Stimulated activated CD4-positive, alpha-beta T cell treated with anti-CD3 and anti-CD28 coated beads, Interleukin-1b, Interleukin-23, amount 100 ng/mL, for 1 hour (primary cell): Measurements from ENCODE around the gene GYPE.
"Not testable (repeated sequence)": the region's sequence is repeated elsewhere in the genome, so short reads cannot be mapped to it uniquely, and the experiment has no call there.

Source experiments
- DNase-seq, 2 donors: peaks; one replicate each; pipeline ENCODE4 v3.0.0-alpha.2; 2020; ENCODE audit warnings: low read depth in 2 of 2

GYPE gene

GRCh38 chr4:143905440-143905839, at the start of gene GYPE:
Gene GYPE (minus strand): TSS chr4:143905559. CDS start chr4:143905507, 52 bp downstream.
- not testable (repeated sequence) for DNase-seq

- not testable (repeated sequence) for DNase-seq
These were observed 46.2 kb upstream of the GYPE start for GRCh38 chr4:143951458-143951972.

DNA sequence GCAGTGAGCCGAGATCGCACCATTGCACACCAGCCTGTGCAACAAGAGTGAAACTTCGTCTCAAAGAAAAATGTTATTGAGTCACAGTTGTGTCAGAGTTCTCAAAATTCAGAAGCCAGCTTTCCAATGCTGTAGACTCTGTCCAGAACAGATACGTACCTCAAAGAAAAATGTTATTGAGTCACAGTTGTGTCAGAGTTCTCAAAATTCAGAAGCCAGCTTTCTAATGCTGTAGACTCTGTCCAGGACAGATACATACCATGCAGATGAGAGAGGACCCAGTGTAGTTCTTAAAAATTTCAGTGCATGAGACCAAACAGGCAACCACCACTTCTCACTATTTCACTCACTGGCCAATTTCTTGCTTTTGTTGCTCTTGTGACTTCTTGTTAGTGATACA, 45.6 kb upstream of the GYPE start:
- DNase-seq, result not testable (repeated sequence)

- DNase-seq, result not testable (repeated sequence)
These were observed 44.8 kb upstream of the GYPE start for GRCh38 chr4:143950185-143950584.

DNA sequence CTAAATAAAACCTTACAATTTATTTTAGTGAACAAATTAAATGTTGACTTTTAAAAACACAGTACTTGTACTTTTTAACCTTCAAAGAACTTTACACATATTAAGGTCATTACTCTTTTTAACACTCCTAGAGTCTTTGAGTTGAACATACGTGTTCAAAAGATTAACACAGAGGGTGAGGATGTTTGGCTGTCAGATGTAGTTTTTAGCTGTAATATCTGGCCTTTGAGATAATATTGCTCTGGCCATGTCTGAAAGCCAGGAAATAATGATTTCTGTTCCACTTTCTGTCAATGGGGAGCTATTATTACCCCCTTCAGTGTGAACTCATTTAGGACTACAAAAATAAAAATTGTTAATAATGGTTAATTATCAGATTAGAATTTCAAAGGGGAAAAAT, 42.1 kb upstream of the GYPE start:
- not testable (repeated sequence) for DNase-seq

- not testable (repeated sequence) for DNase-seq
These were observed 35.3 kb upstream of the GYPE start for GRCh38 chr4:143940708-143941107.

GRCh38 chr4:143939528-143939927, 34.2 kb upstream of the GYPE start:
- DNase-seq, result no peak

- DNase-seq, result not testable (repeated sequence)
These were observed 33.5 kb upstream of the GYPE start for GRCh38 chr4:143938890-143939289.

GRCh38 chr4:143921181-143921580, 15.8 kb upstream of the GYPE start:
- no peak for DNase-seq

DNA sequence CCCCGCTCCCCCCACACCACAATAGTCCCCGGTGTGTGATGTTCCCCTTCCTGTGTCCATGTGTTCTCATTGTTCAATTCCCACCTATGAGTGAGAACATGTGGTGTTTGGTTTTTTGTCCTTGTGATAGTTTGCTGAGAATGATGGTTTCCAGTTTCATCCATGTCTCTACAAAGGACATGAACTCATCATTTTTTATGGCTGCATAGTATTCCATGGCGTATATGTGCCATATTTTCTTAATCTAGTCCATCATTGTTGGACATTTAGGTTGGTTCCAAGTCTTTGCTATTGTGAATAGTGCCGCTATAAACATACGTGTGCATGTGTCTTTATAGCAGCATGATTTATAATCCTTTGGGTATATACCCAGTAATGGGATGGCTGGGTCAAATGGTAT, 11.1 kb upstream of the GYPE start:
- DNase-seq, result not testable (repeated sequence)

DNA sequence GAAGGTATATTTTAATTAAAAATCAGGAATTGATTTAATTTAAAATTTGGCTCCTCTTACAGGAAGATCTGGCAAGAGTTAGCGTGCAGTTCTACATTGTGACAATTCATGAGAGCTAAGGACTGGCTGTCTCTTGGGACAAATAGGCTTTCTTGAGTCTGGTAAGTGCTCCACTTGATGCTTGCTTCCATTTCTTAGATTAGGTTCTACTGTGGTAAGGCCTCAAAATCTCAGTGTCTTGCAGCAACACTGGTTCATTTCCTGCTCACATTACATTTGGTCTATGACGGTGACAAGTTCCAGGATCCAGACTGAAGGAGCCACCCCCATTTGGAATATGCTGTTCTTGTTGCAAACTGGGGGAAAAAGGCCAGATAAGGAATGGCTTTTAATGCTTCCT, 7.1 kb upstream of the GYPE start:
- DNase-seq, result not testable (repeated sequence)

- not testable (repeated sequence) for DNase-seq
These were observed 6.4 kb upstream of the GYPE start for GRCh38 chr4:143911528-143912417.

DNA sequence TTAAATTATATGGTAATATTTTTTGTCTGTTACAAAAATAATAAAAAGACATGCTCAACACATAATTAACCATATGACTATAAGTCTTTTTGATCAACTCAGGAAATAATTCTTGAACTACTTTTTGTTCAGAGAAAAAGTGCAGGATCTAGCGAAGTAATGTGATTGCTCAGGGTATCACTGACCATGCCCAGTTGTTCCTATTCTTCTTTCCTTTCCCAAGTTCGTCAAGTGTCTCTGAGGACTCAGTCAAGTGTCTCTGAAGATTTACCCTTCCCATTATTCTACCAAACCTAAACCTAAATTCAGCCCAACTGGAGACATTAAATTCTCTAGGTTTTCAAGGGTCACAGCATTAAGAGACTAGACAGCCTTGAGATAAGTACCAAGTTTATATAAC, 5.5 kb upstream of the GYPE start:
- not testable (repeated sequence) for DNase-seq

DNA sequence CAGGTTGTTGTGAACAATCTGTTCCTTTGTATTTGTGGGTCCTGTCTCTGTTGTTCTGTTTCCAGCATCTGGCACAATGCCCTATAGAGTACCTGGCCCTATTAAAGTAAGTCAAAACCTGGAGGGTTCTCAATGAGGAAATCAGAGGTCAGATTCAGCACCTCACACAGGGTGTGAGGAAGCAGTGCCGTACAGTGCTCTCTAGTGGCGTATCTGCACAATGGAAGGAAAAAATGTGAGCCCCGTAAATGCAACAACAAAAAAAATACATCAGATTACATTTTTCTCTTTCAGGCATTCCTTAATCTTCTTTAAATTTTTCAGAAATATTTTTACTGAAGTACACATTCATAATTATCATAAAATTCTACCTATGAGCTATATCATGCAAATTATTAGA, 2.5 kb upstream of the GYPE start:
- not testable (repeated sequence) for DNase-seq

GRCh38 chr4:143904431-143904830, 928 bp downstream of the GYPE start:
- not testable (repeated sequence) for DNase-seq

DNA sequence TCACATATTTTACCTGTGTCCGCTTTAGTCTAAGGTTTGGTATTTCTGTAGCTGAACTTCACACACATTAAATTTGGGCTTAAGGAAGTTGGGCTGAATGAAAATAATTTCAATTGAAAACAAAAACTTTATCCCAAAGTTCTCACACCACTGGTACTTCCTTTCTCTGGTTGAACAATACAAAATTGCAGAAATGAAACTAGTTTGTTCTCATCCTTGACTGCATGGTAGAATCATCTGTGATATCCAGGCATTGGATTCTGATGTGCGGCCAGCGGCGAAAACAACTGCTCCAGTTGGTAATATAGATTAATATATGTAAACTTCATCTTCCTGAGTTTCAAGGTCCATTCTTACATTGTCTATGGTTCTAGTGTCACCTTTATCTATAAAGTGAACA, 15.0 kb downstream of the GYPE start:
- not testable (repeated sequence) for DNase-seq

DNA sequence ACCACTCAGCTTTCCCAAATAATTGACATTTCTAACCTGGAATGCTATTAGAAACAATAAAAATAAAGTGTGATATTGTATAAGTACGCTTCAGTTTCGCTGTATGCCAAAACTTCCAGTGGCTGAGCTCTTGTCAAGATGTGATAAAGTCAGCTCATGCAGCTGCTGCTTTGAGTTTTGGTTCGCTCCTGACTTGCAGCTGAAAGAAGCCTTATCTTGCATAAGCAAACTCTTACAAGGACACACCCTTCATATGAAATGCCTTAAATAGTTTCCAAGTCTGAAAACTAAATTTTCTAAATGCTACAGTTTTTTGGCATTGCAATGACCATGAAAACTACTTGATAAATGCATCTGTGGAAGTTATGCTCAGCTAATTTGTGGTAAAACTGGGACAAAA, 17.2 kb downstream of the GYPE start:
- not testable (repeated sequence) for DNase-seq

- not testable (repeated sequence) for DNase-seq
These were observed 20.4 kb downstream of the GYPE start for GRCh38 chr4:143884965-143885364.

DNA sequence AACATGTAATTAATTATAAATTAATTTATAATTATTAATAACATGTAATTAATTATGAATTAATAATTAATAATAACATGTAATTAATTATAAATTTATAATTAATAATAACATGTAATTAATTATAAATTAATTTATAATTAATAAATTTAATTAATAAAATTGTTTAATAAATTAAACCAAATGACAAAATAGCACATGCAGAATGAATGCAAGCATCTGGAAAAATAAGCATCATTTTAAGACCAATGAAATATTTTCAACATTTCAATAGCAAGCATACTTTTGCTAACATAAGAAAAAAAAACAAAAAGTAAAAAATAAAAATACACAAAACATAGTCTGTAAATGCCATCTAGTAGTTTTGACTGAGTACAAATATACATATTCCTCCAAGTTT, 21.8 kb downstream of the GYPE start:
- DNase-seq, result no peak

DNA sequence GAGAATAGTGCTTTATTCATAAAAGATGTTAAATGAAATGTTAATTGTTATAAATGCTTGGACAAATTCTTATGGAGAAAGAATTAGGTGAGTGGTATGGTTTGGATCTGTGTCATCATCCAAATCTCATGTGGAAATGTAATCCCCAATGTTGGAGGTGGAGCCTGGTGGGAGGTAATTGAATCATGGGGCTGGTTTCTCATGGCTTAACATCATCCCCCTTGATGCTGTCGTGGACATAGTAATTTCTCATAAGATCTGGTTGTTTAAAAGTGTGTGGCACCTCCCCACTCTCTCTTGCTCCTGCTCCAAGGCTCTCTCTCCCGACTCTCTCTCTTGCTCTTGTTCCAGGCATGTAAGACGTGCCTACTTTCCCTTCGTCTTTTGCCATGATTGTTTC, 22.5 kb downstream of the GYPE start:
- DNase-seq, result no peak

GRCh38 chr4:143879561-143879960, 25.8 kb downstream of the GYPE start:
- not testable (repeated sequence) for DNase-seq

DNA sequence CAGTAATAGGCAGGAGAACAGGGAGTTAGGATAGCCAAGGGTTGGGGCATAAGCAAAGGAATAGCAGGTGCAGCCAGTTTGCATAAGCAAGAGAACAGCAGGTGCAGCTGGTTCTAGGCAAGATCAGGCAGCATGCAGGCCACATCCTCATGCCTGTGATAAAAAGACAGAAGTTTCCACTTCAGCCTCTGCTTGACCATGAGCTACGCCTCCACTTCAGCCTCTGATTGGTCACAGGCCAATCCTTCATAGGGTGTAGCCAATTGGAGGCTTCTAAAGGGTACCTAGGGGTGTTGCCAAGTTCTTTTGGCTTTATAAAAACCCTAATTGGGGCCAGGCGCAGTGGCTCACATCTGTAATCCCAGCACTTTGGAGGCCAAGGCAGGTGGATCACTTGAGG, 30.0 kb downstream of the GYPE start:
- not testable (repeated sequence) for DNase-seq
